ENCODE results near the gene RBFOX1.

Gene RBFOX1

GRCh38 chr16:7713244-7713643 is 380.6 kb downstream of the RBFOX1 start:
- no peak for DNase-seq

DNA sequence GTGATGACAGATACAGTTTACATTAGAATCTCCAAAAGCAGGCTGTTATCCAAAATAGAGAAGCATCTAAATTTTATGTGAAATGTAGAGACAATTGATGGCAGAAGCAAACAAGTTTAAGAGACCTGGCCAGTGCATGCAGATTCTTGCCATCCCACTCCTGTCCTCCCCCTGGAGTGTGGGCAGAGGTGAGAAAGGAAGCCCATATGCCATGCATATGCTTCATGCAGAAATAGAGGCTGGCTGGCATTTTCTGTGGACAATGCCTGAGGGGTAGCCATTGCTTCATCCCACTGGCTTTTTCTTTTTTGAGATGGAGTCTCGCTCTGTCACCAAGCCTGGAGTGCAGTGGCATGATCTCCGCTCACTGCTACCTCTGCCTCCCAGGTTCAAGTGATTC is 382.1 kb downstream of the RBFOX1 start:
- DNase-seq = no peak

- DNase-seq = no peak
Observed at GRCh38 chr16:7716660-7717550, 384.3 kb downstream of the RBFOX1 start.

- no peak for DNase-seq
Observed at GRCh38 chr16:7722761-7723160, 390.1 kb downstream of the RBFOX1 start.

DNA sequence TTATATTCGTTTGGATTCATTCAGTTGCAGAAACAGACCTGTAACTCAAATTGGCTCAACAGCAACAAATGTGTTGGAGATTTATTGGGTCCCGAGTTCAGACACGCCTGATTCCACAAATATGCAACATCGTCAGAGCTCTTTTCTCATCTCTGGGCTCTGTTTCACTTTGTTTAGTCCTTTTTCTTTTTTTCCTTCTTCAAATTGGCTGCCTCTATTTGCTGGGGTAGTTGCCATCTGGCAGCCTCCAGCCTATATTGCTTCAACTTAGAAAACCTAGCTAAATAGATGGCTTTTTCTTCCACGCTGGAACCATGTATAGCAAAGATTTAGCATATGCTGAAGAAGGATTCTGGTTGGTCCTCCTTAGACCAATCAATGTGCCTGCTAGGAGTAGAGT is 398.5 kb downstream of the RBFOX1 start:
- no peak for DNase-seq

GRCh38 chr16:7736138-7736665 is 403.6 kb downstream of the RBFOX1 start:
- DNase-seq = no peak

DNA sequence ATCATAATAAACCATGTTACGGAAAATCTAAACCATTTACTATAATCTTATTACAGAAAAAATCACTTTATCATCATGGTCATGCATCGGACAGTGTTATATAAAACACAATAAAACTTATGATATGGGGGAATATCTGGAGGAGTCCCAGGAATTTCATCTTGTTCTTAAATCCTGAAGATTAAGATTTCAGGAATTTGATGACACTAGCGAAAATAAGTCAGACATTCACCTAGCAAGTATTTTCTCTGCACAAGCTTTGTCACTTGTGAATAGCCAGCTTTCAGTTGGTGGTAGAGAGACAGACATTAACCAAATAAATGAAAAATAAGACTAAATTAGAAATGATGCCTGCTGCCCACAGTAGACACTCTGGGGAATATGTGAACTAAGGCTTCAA is 410.0 kb downstream of the RBFOX1 start:
- DNase-seq = no peak

DNA sequence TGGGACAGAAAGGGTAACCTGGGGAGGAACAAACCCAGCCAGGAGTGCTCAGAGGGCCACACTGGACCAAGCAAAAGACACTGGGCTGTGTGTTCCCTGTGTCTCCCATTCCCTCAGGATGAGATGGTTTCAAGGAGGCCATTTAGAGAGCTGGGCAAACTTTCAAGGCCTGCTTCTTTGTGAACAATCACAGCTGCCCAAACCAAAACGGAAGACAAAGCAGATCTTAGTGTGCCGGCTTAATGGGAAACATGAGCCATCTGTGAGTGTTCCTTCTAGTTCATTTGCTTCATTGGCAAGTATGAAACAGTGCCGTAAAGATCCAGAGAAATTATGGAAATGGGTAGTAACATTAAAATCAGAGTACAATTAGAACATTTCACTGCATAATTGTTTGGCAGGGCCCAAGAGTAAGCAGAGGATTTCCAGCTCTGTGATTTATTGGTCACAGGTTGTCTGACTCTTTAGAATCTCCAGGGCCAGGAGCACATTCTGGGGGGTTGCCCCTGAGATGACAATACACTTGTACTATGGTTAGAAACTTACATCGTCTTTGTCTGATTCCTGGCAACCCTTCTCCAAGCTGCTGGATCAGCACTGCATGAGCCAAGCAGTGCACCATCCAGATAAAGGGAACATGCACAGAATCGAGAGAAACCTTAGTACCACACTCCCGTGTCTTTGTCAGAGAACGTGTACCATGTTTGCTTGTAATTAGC is 412.1 kb downstream of the RBFOX1 start:
- DNase-seq = no peak

DNA sequence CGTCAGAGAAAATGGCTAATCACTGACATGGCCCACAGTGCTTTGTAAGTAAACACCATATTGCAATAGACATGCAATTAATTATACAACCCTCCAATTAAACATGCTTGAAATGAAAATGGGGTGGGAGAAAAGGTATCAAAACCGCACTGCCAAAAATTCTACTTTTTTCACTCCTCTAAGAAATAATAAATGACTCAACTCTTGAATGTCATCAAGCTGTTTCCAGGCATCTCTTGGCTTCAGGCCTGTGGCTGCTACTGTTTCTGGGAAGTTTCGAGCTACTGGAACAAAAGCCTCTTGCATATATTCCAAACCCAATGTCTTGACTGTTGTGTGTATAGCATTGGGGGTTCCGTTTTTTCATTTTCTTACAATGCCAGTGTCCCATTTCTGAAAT is 412.6 kb downstream of the RBFOX1 start:
- no peak for DNase-seq

DNA sequence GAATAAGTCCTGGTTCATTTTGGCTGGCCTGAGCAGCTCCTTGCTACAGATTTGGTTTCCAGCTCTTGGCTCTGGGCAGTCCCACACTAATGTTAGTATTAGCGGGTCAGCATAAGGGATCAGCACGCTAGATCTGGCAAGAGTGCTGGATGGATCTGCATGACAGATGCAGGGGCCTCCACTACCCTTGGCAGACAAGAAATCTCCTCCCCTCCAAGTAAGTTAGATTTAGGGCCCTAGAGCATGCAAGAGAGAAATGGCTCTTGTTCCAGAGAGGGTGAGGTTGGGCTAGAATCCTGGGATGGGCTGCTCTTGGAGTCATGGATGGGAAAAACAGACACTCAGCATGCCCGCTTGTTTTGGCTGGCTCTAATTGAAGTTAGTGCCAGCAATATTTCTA is 414.3 kb downstream of the RBFOX1 start:
- no peak for DNase-seq

DNA sequence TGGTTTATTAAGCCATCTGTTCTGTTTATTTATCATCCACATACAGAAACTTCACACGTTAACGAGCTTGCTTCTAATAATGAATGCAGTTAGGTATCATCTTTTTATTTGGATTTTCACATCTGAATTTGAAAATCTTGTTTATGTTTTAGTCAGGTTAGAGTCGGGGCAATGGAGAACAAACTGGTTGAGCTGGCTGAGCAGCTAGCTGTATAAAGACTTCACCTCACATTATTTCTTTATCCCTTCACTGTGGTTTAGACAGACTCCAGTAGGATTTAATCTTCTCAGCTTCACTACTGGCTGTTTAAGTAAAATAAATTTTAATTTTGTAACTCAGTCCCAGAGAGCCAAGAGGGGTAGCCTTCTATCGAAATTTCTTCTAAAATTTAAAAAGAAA is 415.9 kb downstream of the RBFOX1 start:
- no peak for DNase-seq

DNA sequence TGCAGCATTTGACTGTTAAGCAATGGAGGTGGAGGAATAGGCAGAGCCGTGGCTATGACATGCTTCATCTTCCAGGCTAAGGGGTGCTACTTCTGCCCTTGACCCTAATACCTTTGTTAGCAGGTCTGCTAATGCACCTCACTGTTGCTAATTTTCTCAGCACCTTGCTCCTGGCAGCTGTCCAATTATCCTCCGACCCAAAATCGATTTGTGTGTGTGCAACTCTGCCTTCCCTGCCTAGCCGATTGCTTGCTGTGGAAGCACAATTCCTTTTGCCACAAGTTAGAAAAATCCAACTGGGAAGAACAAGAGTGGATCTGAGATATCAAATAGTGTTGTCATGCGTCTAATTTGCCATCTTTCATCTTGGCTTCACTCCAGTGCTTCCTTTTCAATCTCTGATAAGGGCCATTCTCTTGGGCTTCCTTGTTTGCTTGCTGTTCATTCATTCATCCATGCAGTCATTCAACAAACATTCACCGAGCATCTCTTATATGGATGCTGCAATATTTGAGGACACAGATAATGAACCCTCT is 422.8 kb downstream of the RBFOX1 start:
- DNase-seq = peak; percentile 71

All from NCI-H2029 treated with DMSO at 0.1 percent for 48 hours (cell line).